HPDE6-E6E7 (cell line): ENCODE results near the gene LDB1.

Source experiments
- DNase-seq: peaks from one replicate; pipeline ENCODE4 v3.0.0; 2011; ENCODE audit warnings: missing footprints; ENCODE audit errors: extremely low spot score

LDB1 gene

DNA sequence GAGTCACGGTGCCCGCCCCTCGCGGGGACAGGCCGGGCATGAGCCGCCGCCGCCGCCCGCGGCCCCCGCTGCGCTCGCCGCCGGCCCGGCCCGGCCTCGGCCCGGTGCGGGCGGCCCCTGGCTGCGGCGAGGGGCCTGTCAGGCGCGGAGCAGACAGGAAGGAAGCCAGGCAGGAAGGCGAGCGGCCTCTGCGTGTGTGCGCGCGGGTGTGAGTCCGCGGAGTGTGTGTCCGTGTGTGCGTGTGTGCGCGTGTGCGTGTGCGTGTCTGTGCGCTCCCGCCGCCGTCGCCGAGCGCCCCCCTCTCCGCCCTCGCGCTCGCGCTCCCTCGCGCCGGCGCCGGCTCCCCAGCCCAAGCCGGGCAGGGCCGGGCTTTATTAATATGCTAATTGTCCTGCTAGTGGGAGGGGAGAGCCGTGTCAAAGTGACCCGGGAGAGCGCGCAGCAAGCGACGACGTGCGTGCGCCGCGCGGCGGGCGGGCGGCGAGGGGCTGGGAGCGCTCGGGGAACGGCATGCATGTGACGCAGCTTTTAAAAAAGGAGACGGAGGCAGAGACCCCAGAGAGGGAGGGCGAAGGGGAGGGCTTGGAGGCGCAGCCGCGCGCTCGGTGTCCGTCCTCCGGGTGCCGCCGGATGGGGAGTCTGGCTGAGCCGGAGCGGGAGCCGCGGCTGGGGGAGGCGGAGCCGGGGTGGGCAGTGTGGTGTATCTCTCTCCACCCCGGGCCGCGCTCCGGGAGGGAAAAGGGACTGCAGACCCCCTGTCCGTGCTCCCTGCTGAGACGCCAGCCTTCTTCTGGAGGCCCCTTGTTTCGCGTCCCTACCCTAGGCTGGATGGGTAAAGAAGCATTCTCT, at the start of gene LDB1:
Gene LDB1 (minus strand): TSS at position 227 of the 849 bp plus-strand sequence. CDS start 258 bp downstream, outside the sequence.
- DNase-seq = no peak

DNA sequence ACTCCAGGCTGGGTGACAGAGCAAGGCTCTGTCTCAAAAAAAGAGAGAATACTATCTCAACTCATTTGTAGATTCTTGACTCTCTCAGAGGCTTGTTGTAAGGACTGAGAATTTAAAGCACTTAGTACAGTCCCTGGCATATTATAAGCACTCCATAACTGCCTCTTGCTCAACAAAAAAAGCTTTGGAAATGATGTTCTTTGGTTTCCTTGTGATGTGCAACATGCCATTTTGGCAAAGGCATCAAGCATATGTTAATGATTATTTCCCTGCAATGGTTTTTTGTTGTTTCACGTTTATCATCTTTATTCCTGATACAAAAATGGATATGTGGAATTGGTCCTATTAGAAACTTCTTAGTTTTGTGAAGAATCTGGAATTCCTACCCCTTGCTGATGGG, 47.7 kb upstream of the LDB1 start:
- no peak for DNase-seq

GRCh38 chr10:102163342-102163989, 43.3 kb upstream of the LDB1 start:
- DNase-seq = no peak

GRCh38 chr10:102159831-102160230, 39.7 kb upstream of the LDB1 start:
- no peak for DNase-seq

DNA sequence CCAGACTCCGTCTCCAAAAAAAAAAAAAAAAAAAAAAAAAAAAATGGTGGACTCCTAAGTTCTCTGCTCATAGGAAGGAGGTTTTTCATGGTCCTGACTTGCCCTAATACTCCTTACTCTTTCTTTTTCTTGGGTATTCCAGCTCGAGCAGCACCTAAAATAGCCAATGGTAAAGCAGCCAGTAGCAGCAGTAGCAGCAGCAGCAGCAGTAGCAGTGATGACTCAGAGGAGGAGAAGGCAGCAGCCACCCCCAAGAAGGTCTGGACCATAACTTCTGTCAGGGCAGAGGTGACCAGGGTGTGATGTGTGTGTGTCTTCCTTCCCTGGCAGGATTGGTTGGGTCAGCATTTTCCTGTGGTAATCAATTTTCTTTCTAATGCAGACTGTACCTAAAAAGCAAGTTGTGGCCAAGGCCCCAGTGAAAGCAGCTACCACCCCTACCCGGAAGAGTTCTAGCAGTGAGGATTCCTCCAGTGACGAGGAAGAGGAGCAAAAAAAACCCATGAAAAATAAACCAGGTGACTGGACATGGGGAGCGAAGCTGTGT, 39.0 kb upstream of the LDB1 start:
- DNase-seq = no peak

- DNase-seq = no peak
These were observed 37.1 kb upstream of the LDB1 start for GRCh38 chr10:102157224-102157623.

DNA sequence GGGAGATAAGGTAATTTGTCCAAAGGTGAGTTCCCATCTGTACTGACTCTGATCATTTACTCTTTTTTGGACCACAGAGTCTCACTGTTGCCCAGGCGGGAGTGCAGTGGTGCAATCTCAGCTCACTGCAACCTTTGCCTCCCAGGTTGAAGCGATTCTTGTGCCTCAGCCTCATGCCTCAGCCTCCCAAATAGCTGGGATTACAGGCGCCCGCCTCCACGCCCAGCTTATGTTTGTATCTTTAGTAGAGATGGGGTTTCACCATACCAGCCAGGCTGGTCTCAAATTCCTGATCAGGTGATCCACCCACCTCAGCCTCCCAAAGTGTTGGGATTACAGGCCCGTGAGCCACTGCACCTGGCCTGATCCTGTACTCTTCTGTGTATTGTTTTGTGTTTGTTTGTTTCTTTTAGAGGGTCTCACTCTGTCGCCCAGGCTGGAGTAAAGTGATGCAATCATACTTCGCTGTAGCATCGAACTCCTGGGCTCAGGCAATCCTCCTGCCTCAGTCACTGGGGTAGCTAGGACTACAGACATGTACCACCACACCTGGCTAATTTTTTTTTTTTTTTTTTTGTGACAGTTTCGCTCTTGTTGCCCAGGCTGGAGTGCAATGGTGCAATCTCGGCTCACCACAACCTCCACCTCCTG, 34.4 kb upstream of the LDB1 start:
- no peak for DNase-seq

DNA sequence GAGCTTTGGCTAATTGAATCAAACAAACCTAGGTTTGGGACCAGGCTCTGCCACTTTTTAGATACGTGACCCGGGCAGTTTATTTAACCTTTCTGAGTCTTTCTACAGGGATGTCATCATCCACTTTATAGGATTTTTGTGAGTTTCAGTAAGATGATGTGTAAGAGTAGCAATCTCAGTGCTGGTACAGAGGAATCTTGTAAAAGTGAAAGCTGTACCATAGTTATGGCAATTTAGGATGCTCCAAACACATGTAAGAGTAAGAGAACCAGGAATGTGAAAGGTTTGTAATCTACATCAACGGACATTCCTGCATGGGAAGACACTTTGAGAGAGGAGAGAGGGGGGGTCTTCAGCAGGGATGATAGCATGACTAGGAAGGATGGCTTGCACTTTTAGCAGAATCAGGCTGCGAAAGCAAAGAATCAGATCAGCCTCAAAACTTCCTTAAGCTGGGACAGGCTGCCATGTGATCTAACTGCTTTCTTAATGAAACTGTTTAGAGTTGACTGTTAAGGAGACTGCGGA, 33.0 kb upstream of the LDB1 start:
- no peak for DNase-seq

DNA sequence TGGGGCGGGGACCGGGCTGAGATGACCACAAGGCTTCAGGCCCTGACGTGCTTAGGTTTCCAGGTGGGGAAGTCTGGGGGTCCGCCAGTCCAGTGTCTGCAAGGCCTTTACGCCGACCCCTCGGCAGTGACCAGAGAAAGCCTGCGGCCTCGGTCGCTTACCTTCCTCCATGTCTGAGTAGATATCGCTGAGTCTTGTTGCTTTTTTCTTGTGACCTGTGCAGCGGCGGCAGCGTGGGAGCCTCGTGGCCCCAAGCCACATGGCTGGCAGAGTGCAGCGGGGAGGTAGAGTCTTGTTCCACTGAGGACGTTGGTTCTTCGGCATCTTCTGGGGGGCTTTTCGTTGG, 32.4 kb upstream of the LDB1 start:
- no peak for DNase-seq

- peak; percentile 94 for DNase-seq
These were observed 31.8 kb upstream of the LDB1 start, which contains the start of gene NOLC1 for GRCh38 chr10:102151774-102152544. TSS of gene NOLC1 (plus strand) at chr10:102152389. CDS start at chr10:102152411, 22 bp downstream.

GRCh38 chr10:102150970-102151773, 31.0 kb upstream of the LDB1 start:
- peak; percentile 74 for DNase-seq

DNA sequence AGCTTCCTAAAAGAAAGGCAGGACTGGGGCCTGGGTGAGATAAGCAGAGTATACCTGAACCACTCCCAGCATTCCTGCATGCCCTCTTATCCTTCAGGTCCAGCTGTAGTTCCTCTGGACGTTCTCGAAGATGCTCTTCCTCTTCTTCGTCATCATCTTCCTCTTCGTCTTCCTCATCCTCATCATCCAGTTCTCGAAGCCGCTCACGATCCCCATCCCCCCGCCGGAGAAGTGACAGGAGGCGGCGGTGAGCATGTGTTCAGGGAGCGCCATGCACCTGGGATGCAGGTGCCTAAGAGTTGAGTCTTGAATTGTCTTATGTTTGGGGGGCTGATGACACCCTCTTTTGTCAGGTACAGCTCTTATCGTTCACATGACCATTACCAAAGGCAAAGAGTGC, 28.1 kb upstream of the LDB1 start:
- DNase-seq = no peak

- DNase-seq = no peak
These were observed 27.4 kb upstream of the LDB1 start for GRCh38 chr10:102147561-102147960.

GRCh38 chr10:102146971-102147428, 26.8 kb upstream of the LDB1 start:
- no peak for DNase-seq

- no peak for DNase-seq
These were observed 21.5 kb upstream of the LDB1 start for GRCh38 chr10:102141583-102142107.

DNA sequence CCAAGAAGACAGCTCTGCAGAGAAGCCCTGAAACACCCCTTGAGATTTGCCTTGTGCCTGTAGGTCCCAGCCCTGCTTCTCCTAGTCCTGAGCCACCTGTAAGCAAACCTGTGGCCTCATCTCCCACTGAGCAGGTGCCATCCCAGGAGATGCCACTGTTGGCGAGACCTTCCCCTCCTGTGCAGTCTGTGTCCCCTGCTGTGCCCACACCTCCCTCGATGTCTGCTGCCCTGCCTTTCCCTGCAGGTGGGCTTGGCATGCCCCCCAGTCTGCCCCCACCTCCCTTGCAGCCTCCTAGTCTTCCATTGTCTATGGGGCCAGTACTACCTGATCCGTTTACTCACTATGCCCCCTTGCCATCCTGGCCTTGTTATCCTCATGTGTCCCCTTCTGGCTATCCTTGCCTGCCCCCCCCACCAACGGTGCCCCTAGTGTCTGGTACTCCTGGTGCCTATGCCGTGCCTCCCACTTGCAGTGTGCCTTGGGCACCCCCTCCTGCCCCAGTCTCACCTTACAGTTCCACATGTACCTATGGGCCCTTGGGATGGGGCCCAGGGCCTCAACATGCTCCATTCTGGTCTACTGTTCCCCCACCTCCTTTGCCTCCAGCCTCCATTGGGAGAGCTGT, 20.9 kb upstream of the LDB1 start:
- no peak for DNase-seq

GRCh38 chr10:102140218-102140617, 20.1 kb upstream of the LDB1 start:
- no peak for DNase-seq

GRCh38 chr10:102139281-102140110, 19.3 kb upstream of the LDB1 start:
- no peak for DNase-seq
